Neural cell (in vitro differentiated cells): ENCODE data around the gene RIN3. TPM values are rescaled to one million over a fixed set of nuclear protein-coding genes. Genes with fewer than 3 reads are reported as not detected.

Source experiments
- H2AFZ ChIP-seq: fragments of 200-600, 300-800 bp; sonication (generic), shearing (Covaris generic); 2 replicates; pipeline ENCODE4 v1.6.0; 2014; ENCODE audit warnings: low read depth, mild to moderate bottlenecking, antibody characterized with exemption, low read length, moderate library complexity
- H3F3A ChIP-seq: fragments of 200-600 bp; shearing (Covaris generic); 2 replicates; pipeline ENCODE4 v1.6.1; 2016; ENCODE audit warnings: mild to moderate bottlenecking, moderate library complexity, mixed read lengths, antibody characterized with exemption, low read length; ENCODE audit not compliant: insufficient read depth, poor library complexity, severe bottlenecking
- H3K27ac ChIP-seq: fragments of 200-600, 300-800 bp; sonication (generic), shearing (Covaris generic); 2 replicates; pipeline ENCODE4 v1.5.1; 2014; ENCODE audit warnings: mild to moderate bottlenecking, low read length, moderate library complexity
- H3K27me3 ChIP-seq: fragments of 300-800, 200-600 bp; sonication (generic), shearing (Covaris generic); 2 replicates; pipeline ENCODE4 v1.6.0; 2014; ENCODE audit warnings: mild to moderate bottlenecking, low read depth, low read length, moderate library complexity; ENCODE audit not compliant: insufficient read depth
- H3K36me3 ChIP-seq: fragments of 300-800, 200-600 bp; sonication (generic), shearing (Covaris generic); 2 replicates; pipeline ENCODE4 v1.5.1; 2014; ENCODE audit warnings: mild to moderate bottlenecking, antibody characterized with exemption, low read length, moderate library complexity; ENCODE audit not compliant: insufficient read depth
- H3K4me2 ChIP-seq: fragments of 300-800, 200-600 bp; sonication (generic), shearing (Covaris generic); 2 replicates; pipeline ENCODE4 v1.6.0; 2014; ENCODE audit warnings: mild to moderate bottlenecking, low read length
- H3K4me3 ChIP-seq: fragments of 300-800, 200-600 bp; sonication (generic), shearing (Covaris generic); 2 replicates; pipeline ENCODE4 v1.5.1; 2014; ENCODE audit warnings: mild to moderate bottlenecking, low read length, moderate library complexity
- H3K79me2 ChIP-seq: fragments of 200-600 bp; shearing (Covaris generic); replicated peaks from 2 replicates; pipeline ENCODE4 v1.6.0; 2014; ENCODE audit warnings: mild to moderate bottlenecking, low read length, moderate library complexity; ENCODE audit not compliant: insufficient read depth
- H3K9ac ChIP-seq: fragments of 300-800, 200-600 bp; sonication (generic), shearing (Covaris generic); 2 replicates; pipeline ENCODE4 v1.6.1; 2016; ENCODE audit warnings: mild to moderate bottlenecking, low read length, mixed read lengths
- H3K9me2 ChIP-seq: fragments of 200-600 bp; shearing (Covaris generic); 2 replicates; pipeline ENCODE4 v1.6.1; 2016; ENCODE audit warnings: mild to moderate bottlenecking, low read length, mixed read lengths; ENCODE audit not compliant: insufficient read depth
- H3K9me3 ChIP-seq: fragments of 200-600, 300-800 bp; sonication (generic), shearing (Covaris generic); 2 replicates; pipeline ENCODE4 v1.6.1; 2016; ENCODE audit warnings: mild to moderate bottlenecking, mixed run types, low read length, moderate library complexity, mixed read lengths
- H4K20me1 ChIP-seq: fragments of 200-600 bp; shearing (Covaris generic); 2 replicates; pipeline ENCODE4 v1.6.1; 2016; ENCODE audit warnings: mild to moderate bottlenecking, mixed run types; ENCODE audit not compliant: insufficient read depth
- EP300 ChIP-seq: fragments of 450-650 bp; conservative IDR thresholded peaks from 2 replicates; pipeline ENCODE4 v1.6.1; 2014; ENCODE audit warnings: antibody characterized with exemption, mild to moderate bottlenecking, moderate library complexity; ENCODE audit not compliant: poor library complexity, severe bottlenecking
- EZH2 ChIP-seq: fragments of 200-600, 300-800 bp; shearing (Covaris generic), sonication (generic); IDR thresholded peaks from 2 replicates; pipeline ENCODE4 v1.6.1; 2014; ENCODE audit warnings: antibody characterized with exemption, low read length, borderline replicate concordance, mild to moderate bottlenecking; ENCODE audit not compliant: insufficient read depth, poor library complexity, severe bottlenecking
- MXI1 ChIP-seq: fragments of 450-650 bp; conservative IDR thresholded peaks from 2 replicates; pipeline ENCODE4 v1.6.1; 2014; ENCODE audit warnings: antibody characterized with exemption, mild to moderate bottlenecking; ENCODE audit not compliant: poor library complexity, severe bottlenecking
- POLR2AphosphoS5 ChIP-seq: IDR thresholded peaks from 2 replicates; pipeline ENCODE4 v1.6.1; 2012
- RAD21 ChIP-seq: fragments of 450-650 bp; conservative IDR thresholded peaks from 2 replicates; pipeline ENCODE4 v1.6.1; 2014; ENCODE audit warnings: antibody characterized with exemption, mild to moderate bottlenecking, moderate library complexity
- SMC3 ChIP-seq: fragments of 450-650 bp; conservative IDR thresholded peaks from 2 replicates; pipeline ENCODE4 v1.6.1; 2014; ENCODE audit warnings: antibody characterized with exemption, mild to moderate bottlenecking, moderate library complexity; ENCODE audit not compliant: poor library complexity
- TAF1 ChIP-seq: IDR thresholded peaks from 2 replicates; pipeline ENCODE4 v1.6.1; 2012; ENCODE audit warnings: low read depth
- polyA plus RNA-seq: library from polyadenylated mRNA; depleted of rRNA; stranded (reverse); fragments of >200 nt; gene quantifications from 2 replicates; pipeline ENCODE4 v1.2.3, GENCODE V29; 2014
- TF ChIP-seq, protein P1 (sequence below): fragments of 450-650 bp; IDR thresholded peaks from 2 replicates; pipeline ENCODE4 v1.5.1; 2014; ENCODE audit warnings: antibody characterized with exemption, mild to moderate bottlenecking, moderate library complexity; ENCODE audit not compliant: poor library complexity, severe bottlenecking
- TF ChIP-seq, protein P2 (sequence below): IDR thresholded peaks from 2 replicates; pipeline ENCODE4 v1.6.1; 2012; ENCODE audit warnings: borderline replicate concordance

The RIN3 gene
- polyA plus RNA-seq, 1 donor from 2014 or later, result not detected

DNA sequence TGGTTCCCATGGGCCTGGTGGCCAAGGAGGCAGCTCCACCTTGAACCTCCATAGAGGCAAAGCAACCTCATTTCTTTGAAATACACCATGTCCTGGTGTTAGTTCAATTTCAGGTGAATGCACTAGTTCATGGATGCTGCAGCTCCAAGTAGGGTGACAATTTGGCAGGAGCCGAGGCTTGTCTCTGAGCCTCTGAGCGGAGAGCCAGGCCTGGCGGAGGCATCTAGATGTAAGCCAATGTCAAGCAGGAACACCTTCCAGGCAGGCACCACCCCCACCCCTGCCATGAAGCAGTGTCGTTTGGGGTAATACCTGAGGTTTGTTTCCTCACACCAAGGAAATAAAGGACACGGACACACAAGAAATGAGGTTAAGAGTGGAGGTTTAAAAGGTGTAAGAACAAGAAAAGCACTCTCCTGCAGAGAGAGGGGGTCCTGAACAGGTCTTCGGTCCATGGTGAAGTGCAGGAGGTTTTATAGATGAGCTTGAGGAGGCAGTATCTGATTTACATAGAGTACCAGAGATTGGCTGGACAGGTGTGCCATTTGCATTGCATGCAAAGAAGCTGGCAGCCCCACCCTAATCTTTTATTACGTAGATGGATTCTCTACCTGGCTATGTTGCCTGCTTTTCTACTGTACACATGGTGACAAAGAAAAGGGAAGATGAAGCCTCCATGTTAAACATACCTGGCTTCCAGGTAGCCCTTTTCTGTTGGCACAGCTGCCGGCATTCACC is 60.3 kb downstream of the RIN3 start:
- H3K79me2 ChIP-seq, result no peaks in the 10 kb centered on the region
- TF ChIP-seq EP300, result no peak
- TF ChIP-seq MXI1, result no peak
- no peak for TF ChIP-seq SMC3
- TF ChIP-seq TAF1, result no peak
- TF ChIP-seq, protein P1, sequence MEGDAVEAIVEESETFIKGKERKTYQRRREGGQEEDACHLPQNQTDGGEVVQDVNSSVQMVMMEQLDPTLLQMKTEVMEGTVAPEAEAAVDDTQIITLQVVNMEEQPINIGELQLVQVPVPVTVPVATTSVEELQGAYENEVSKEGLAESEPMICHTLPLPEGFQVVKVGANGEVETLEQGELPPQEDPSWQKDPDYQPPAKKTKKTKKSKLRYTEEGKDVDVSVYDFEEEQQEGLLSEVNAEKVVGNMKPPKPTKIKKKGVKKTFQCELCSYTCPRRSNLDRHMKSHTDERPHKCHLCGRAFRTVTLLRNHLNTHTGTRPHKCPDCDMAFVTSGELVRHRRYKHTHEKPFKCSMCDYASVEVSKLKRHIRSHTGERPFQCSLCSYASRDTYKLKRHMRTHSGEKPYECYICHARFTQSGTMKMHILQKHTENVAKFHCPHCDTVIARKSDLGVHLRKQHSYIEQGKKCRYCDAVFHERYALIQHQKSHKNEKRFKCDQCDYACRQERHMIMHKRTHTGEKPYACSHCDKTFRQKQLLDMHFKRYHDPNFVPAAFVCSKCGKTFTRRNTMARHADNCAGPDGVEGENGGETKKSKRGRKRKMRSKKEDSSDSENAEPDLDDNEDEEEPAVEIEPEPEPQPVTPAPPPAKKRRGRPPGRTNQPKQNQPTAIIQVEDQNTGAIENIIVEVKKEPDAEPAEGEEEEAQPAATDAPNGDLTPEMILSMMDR, result no peak
- TF ChIP-seq, protein P2, sequence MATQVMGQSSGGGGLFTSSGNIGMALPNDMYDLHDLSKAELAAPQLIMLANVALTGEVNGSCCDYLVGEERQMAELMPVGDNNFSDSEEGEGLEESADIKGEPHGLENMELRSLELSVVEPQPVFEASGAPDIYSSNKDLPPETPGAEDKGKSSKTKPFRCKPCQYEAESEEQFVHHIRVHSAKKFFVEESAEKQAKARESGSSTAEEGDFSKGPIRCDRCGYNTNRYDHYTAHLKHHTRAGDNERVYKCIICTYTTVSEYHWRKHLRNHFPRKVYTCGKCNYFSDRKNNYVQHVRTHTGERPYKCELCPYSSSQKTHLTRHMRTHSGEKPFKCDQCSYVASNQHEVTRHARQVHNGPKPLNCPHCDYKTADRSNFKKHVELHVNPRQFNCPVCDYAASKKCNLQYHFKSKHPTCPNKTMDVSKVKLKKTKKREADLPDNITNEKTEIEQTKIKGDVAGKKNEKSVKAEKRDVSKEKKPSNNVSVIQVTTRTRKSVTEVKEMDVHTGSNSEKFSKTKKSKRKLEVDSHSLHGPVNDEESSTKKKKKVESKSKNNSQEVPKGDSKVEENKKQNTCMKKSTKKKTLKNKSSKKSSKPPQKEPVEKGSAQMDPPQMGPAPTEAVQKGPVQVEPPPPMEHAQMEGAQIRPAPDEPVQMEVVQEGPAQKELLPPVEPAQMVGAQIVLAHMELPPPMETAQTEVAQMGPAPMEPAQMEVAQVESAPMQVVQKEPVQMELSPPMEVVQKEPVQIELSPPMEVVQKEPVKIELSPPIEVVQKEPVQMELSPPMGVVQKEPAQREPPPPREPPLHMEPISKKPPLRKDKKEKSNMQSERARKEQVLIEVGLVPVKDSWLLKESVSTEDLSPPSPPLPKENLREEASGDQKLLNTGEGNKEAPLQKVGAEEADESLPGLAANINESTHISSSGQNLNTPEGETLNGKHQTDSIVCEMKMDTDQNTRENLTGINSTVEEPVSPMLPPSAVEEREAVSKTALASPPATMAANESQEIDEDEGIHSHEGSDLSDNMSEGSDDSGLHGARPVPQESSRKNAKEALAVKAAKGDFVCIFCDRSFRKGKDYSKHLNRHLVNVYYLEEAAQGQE, result no peak
- no peak for TF ChIP-seq POLR2AphosphoS5
- no peak for TF ChIP-seq EZH2
- TF ChIP-seq RAD21, result no peak
- H3K27me3 ChIP-seq, result no peaks in the 10 kb centered on the region
- H3K27ac ChIP-seq, result no peak overlapping the region
- H3K9me3 ChIP-seq, result no peaks in the 10 kb centered on the region
- H2AFZ ChIP-seq, result no peak overlapping the region
- no peak overlapping the region for H3K9ac ChIP-seq
- no peaks in the 10 kb centered on the region for H3K9me2 ChIP-seq
- no peak overlapping the region for H3K4me3 ChIP-seq
- H3K36me3 ChIP-seq, result no peaks in the 10 kb centered on the region
- H3K4me2 ChIP-seq, result no peak overlapping the region
- H4K20me1 ChIP-seq, result no peaks in the 10 kb centered on the region
- no peaks in the 10 kb centered on the region for H3F3A ChIP-seq

DNA sequence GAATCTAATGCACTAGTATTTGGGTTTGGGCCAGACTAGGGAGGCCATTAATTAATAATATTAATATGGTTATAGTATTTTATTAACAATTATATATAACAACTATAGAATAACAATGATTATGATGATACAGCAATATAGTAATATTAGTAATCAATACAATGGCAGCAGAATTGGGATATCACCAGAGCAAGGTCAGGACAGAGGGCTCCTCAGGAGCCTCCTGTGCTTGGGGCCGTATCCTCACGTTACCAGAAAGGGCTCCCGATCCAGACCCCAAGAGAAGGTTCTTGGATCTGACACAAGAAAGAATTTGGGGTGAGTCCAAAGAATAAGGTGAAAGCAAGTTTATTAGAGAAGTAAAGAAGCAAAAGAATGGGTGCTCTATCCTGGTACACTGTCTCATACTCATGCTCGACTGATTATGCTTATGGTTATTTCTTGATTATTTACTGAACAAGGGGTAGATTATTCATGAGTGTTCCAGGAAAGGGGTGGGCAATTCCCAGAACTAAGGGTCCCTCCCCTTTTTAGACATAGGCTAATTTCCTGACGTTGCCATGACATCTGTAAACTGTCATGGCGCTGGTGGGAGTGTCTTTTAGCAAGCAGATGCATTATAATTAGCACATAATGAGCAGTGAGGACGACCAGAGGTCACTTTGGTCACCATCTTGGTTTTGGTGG is 61.6 kb downstream of the RIN3 start:
- Histone ChIP-seq H3K9me2 (no peaks in the 10 kb centered on the region), H4K20me1 (no peaks in the 10 kb centered on the region), H3K27me3 (no peaks in the 10 kb centered on the region), H3K79me2 (no peaks in the 10 kb centered on the region), H3K9me3 (no peaks in the 10 kb centered on the region), H3F3A (no peaks in the 10 kb centered on the region), H3K4me3 (no peak overlapping the region), H3K4me2 (no peak overlapping the region), H3K9ac (no peak overlapping the region), H3K36me3 (no peaks in the 10 kb centered on the region), H3K27ac (no peak overlapping the region), H2AFZ (no peak overlapping the region)
- no peak for TF ChIP-seq POLR2AphosphoS5
- TF ChIP-seq RAD21, result no peak
- TF ChIP-seq MXI1, result no peak
- TF ChIP-seq, protein P2, result no peak
- TF ChIP-seq TAF1, result no peak
- TF ChIP-seq EZH2, result no peak
- TF ChIP-seq EP300, result no peak
- TF ChIP-seq, protein P1, result no peak
- no peak for TF ChIP-seq SMC3
